ENCODE results near the gene PLXNC1. TPM values are rescaled to one million over a fixed set of nuclear protein-coding genes. Genes with fewer than 3 reads are reported as not detected.

Gene PLXNC1
- total RNA-seq, 1 experiment from 2014 or later: 1.3 TPM

GRCh38 chr12:94109160-94109559, 39.2 kb upstream of the PLXNC1 start:
- DNase-seq: no peak
- no peaks in the 10 kb centered on the region for H3K9me3 Mint-ChIP-seq (ENCODE audit: low read depth, unreplicated experiment)
- TF ChIP-seq CTCF (IDR thresholded peaks at IDR 0.05; ENCODE audit: unreplicated experiment): no peak
- no peaks in the 10 kb centered on the region for H3K36me3 Mint-ChIP-seq (ENCODE audit: insufficient read depth, unreplicated experiment)
- BruUV-seq (replicated peaks): no TSS peak
- H3K27me3 Mint-ChIP-seq (ENCODE audit: unreplicated experiment): peaks cover 88% of the 10 kb centered on the region
- no peaks in the 10 kb centered on the region for H3K4me1 Mint-ChIP-seq (ENCODE audit: low read depth, unreplicated experiment)
- CTCF ChIA-PET: no interaction called here
- no peak overlapping the region for H3K4me3 Mint-ChIP-seq (ENCODE audit: low read depth, unreplicated experiment)
- H3K27ac Mint-ChIP-seq (ENCODE audit: unreplicated experiment): no peak overlapping the region
- intact Hi-C loops (cut with micrococcal nuclease; ENCODE audit: unreplicated experiment): no loop called here

GRCh38 chr12:94110258-94110657, 38.1 kb upstream of the PLXNC1 start:
- CTCF ChIA-PET: no interaction called here
- H3K4me1 Mint-ChIP-seq (ENCODE audit: low read depth, unreplicated experiment): no peaks in the 10 kb centered on the region
- H3K27me3 Mint-ChIP-seq (ENCODE audit: unreplicated experiment): peaks cover 79% of the 10 kb centered on the region
- intact Hi-C loops (cut with micrococcal nuclease; ENCODE audit: unreplicated experiment): no loop called here
- TF ChIP-seq CTCF (IDR thresholded peaks at IDR 0.05; ENCODE audit: unreplicated experiment): no peak
- H3K4me3 Mint-ChIP-seq (ENCODE audit: low read depth, unreplicated experiment): no peak overlapping the region
- H3K36me3 Mint-ChIP-seq (ENCODE audit: insufficient read depth, unreplicated experiment): no peaks in the 10 kb centered on the region
- no peaks in the 10 kb centered on the region for H3K9me3 Mint-ChIP-seq (ENCODE audit: low read depth, unreplicated experiment)
- H3K27ac Mint-ChIP-seq (ENCODE audit: unreplicated experiment): no peak overlapping the region
- BruUV-seq (replicated peaks): no TSS peak
- no peak for DNase-seq

- intact Hi-C loops (cut with micrococcal nuclease; ENCODE audit: unreplicated experiment): no loop called here
- no peak for DNase-seq
- no peak overlapping the region for H3K4me3 Mint-ChIP-seq (ENCODE audit: low read depth, unreplicated experiment)
- BruUV-seq (replicated peaks): no TSS peak
- H3K27ac Mint-ChIP-seq (ENCODE audit: unreplicated experiment): no peak overlapping the region
- TF ChIP-seq CTCF (IDR thresholded peaks at IDR 0.05; ENCODE audit: unreplicated experiment): no peak
- CTCF ChIA-PET: interaction anchor here (0.7 kb wide), 1 partner anchor 9 kb away, joined by 3 read pairs; no protein-coding TSS in a partner anchor
- H3K27me3 Mint-ChIP-seq (ENCODE audit: unreplicated experiment): peaks cover 79% of the 10 kb centered on the region
- H3K9me3 Mint-ChIP-seq (ENCODE audit: low read depth, unreplicated experiment): no peaks in the 10 kb centered on the region
- no peaks in the 10 kb centered on the region for H3K4me1 Mint-ChIP-seq (ENCODE audit: low read depth, unreplicated experiment)
- H3K36me3 Mint-ChIP-seq (ENCODE audit: insufficient read depth, unreplicated experiment): no peaks in the 10 kb centered on the region
These were observed 37.1 kb upstream of the PLXNC1 start for GRCh38 chr12:94111302-94111701.

GRCh38 chr12:94112121-94112520, 36.3 kb upstream of the PLXNC1 start:
- no peak for DNase-seq
- BruUV-seq (replicated peaks): no TSS peak
- Mint-ChIP-seq H3K36me3 (ENCODE audit: insufficient read depth, unreplicated experiment) (no peaks in the 10 kb centered on the region), H3K9me3 (ENCODE audit: low read depth, unreplicated experiment) (no peaks in the 10 kb centered on the region), H3K27me3 (ENCODE audit: unreplicated experiment) (peaks cover 73% of the 10 kb centered on the region), H3K4me1 (ENCODE audit: low read depth, unreplicated experiment) (no peaks in the 10 kb centered on the region), H3K4me3 (ENCODE audit: low read depth, unreplicated experiment) (no peak overlapping the region), H3K27ac (ENCODE audit: unreplicated experiment) (no peak overlapping the region)
- intact Hi-C loops (cut with micrococcal nuclease; ENCODE audit: unreplicated experiment): no loop called here
- TF ChIP-seq CTCF (IDR thresholded peaks at IDR 0.05; ENCODE audit: unreplicated experiment): no peak
- CTCF ChIA-PET: interaction anchor here (0.6 to 1.5 kb wide), 2 partner anchors 10 to 23 kb away, joined by 3 to 4 read pairs; no protein-coding TSS in a partner anchor

Measured in Calu3 (cell line).